HG02884 (cell line): ENCODE data around the gene TMEM179.
"Not testable (repeated sequence)": the region's sequence is repeated elsewhere in the genome, so short reads cannot be mapped to it uniquely, and the experiment has no call there.

Experiments
- ATAC-seq: cut with Tn5 transposase; IDR thresholded peaks from one replicate; pipeline ENCODE4 v1.9.1; 2021; ENCODE audit warnings: mild to moderate bottlenecking, moderate library complexity; ENCODE audit not compliant: unreplicated experiment

TMEM179 gene

GRCh38 chr14:104638190-104638589 is 33.6 kb upstream of the TMEM179 start:
- ATAC-seq = no peak

GRCh38 chr14:104637546-104638003 is 33.0 kb upstream of the TMEM179 start:
- ATAC-seq = no peak

DNA sequence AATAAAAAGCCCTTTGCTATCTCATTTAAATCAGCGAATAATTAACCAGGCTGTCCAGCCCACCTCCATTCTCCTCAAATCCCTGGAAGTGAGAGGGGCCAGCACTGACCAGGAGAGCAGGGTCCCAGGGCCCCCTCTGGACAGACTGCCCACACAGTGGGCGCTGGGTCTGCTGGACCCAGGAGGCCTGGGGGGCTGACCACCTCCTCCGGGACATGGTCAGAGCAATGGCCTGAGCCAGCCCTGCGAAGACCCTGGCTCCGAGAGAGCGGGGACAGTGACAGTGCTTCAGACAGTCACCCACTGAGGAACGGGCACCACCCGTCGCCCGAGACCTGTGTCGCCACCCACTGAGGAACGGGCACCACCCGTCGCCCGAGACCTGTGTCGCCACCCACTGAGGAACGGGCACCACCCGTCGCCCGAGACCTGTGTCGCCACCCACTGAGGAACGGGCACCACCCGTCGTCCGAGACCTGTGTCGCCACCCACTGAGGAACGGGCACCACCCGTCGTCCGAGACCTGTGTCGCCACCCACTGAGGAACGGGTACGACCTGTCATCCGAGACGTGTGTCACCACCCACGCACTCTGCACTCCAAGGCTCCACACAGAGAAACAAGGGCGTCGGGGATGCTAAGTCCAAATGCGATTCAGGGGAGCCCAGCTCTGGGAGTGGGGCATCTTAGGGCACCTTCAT is 32.4 kb upstream of the TMEM179 start:
- not testable (repeated sequence) for ATAC-seq

DNA sequence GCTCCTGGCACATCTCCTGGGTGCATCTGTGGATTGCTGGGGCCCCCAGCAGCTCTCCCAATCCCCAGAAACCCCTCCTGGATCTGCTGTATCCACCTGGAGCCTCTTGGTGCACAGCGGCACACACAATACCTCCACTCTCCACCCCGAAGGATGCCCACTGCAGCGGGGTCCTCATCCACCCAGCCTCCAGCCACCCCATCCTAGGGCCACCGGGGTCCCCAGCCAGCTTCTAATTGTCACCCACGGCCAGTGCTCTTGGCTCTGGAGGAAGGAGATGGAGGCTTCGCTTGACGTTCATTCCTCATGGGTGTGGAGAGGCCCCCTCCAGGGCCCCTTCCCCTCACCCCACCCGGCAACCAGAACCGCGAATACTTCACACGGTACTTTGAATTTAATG is 31.6 kb upstream of the TMEM179 start:
- ATAC-seq = no peak

- no peak for ATAC-seq
These were observed 31.1 kb upstream of the TMEM179 start for GRCh38 chr14:104635717-104636116.

- ATAC-seq = no peak
These were observed 30.5 kb upstream of the TMEM179 start for GRCh38 chr14:104634886-104635570.

DNA sequence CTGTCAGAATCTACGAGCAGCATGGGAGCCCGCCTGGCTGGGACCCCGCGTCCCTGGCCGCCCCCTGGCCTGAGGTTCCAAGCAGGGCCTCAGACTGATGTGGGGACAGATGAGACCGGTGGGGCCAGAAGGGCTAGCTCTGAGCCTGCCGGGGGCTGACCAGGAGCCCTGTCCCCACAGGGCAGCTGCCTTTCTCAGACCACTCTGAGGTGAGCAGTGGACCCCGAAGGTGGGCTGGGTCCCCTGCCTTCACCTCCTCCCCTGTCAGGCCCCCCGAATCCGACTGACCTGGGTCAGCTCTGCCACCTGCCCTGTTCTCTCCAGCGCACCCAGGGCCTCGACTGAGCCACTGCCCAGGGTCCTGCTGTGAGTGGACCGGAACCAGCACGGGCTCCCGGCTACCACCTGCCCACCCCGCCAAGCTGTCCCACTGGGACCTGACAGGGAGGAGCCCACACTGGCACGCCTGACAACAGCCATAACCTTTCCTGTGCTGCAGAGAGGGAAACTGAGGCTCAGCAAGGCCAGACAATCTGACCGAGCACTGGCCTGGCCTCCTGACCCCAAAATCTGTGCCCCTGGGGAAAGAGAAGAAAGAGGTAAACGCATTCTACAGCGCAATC is 29.7 kb upstream of the TMEM179 start:
- ATAC-seq = no peak

DNA sequence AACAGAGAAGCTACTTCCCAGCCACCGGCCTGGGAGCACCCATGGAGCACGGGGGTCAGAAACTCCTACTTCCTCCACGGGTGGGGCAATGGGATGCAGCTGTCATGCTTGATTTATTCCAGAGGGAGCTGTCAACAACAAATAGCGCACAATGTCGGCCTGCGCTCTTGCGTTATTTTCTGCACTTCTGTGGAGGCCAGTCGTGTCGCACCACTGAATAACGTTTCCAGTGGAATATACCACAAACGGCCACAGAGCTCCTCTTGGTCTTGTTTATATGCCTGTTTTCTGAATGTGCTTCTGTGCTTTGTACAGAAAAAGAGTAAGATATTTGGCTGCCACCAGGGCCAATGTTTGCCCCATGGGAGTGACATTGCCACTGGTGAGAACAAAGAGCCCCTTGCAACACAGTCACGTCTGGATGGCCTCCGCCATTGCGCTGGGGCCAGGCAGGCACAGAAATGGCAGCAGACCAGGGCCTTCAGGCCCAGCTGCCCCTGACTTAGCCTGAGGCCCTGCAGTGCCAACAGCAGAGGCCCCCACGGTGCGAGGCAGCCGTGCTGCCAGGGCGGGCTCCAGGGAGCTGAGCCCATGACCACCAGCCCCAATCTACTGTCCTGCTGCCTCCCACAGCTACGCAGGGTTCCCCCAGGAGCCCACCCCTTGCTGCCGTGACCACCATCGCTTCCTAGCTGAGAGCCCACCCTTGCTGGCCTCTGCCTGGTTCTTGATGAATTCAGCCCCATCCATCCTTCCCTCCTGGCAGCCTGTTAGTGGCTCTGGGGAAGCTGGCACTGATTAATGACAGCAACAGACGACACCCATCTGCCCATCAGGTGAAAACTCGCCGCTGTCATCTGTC is 28.9 kb upstream of the TMEM179 start:
- no peak for ATAC-seq

DNA sequence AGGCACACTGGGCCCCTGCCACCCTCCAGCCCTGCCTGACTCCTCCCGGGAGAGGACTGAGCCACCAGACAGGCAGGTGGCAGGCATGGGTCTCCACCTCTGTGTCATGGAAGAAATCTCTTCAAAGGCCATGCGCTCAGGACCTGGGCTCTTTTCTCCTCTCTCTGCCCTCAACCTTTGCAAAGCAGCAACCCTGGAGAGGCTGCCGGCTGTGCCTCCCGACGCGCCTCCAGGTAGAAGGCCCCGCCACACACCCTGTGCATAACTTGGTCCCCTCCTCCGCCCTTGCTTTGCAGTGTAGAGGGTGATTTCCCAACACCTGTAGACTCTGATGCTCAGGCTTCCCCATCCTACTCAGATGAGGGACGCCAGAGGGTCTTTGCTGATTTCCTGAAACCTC is 28.2 kb upstream of the TMEM179 start:
- ATAC-seq = no peak

- no peak for ATAC-seq
These were observed 20.4 kb upstream of the TMEM179 start for GRCh38 chr14:104624939-104625338.

GRCh38 chr14:104614126-104614812 is 9.7 kb upstream of the TMEM179 start:
- no peak for ATAC-seq

DNA sequence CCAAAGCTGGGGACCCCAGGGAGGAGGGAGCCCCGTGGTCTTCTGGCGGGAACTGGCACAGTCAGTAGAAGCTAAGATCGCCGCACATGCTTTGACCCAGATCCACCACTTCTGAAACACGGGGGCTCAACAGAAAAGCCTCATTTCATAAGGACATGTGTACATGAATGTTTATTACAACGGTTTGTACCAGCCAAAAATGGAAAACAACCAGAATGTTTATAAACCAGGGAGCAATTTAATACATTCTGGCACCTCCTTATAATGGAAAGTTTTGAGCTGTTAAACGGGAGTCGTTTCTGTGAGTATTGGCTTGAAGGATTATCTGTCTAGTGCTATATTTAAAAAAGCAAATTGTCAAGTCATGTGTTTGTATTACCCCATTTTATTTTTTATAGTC is 7.3 kb upstream of the TMEM179 start:
- ATAC-seq = no peak

DNA sequence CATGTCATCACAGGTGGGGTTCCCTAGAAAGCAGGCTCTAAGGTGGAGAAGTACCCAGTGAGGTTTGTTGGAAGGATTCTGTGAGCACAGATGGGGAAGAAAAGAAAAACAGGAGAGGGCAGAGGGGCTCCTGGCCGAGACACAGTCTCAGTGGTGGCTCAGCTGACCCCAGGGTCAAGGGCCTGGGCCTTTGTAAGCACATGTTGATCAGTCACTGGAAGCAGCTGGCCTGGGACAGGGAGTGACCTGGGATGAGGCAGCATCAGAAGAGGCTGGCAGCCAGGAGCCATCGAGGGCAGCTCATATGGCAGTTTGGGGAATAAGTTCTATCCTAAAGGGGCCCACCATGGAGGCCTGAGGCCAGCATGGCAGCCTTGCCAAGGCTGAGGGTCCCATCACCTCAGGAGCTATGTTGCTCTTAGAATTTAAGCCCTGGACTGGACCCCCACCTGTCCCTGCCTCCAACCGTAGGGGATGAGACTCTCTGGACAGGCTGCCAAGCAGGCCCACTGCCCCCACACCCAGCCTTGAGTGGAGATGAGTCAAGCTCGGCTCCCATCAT is 6.3 kb upstream of the TMEM179 start:
- no peak for ATAC-seq

- no peak for ATAC-seq
These were observed 5.1 kb upstream of the TMEM179 start for GRCh38 chr14:104609666-104610065.

DNA sequence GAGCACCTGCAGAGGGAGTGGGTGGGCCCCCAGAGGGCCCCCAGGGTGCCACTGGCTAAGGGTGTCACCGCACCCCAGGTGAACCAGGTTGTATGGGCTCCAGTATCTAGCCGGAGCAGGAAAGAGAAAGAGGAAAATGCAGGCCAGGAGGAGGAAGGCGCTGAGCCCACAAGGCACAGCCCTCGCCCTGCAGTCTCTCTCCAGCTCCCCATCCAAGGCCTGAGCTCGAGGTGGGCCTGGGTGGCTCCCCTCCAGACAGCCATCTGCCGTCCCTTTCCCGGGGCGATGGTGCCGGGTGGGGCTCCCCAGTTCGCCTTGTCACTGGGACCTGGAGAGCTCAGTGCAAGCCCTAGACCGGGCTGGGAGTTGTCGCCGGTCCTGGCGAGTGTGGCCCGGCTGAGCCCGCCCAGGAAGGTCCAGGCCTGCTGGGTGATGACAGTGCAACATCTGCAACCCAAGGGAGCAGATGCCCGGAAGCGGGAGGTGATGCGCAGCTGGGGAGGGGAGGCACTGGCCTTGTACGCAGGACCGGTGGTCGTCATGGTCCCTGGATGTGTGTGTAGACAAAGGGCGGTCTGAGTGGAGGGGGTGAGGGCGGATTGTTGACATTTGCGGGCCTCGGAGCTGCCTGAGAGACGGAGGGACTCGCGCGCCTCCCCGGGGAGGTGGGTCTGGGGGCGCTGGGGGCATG is 716 bp downstream of the TMEM179 start:
- no peak for ATAC-seq

GRCh38 chr14:104602933-104603325 is 1.6 kb downstream of the TMEM179 start:
- no peak for ATAC-seq

GRCh38 chr14:104602315-104602932 is 2.1 kb downstream of the TMEM179 start:
- ATAC-seq = no peak

- no peak for ATAC-seq
These were observed 2.8 kb downstream of the TMEM179 start for GRCh38 chr14:104601786-104602185.

GRCh38 chr14:104600805-104601204 is 3.8 kb downstream of the TMEM179 start:
- no peak for ATAC-seq
